Measurements from ENCODE around the gene CYB5R3.

DNA sequence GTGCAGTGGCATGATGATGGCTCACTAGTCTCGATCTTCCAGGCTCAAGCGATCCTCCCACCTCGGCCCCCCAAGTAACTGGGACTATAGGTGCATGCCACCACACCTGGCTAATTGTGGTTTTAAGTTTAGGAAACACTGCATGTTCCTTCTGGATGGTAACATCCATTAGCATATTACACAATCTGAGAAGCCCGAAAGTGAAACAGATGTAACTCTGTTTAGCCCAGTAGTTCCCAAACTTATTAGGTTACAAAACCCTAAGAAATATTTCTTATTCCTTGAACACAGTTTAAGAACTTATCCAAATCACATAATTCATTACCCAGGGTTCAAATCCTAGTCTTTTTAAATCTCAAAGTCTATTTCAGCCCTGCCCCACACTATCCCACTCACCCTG lies 62.8 kb downstream of the CYB5R3 start:
- TF ChIP-seq FOXM1 (IDR thresholded peaks at IDR 0.05; ENCODE audit: borderline replicate concordance, low read depth) = no peak
- TF ChIP-seq, protein P1, sequence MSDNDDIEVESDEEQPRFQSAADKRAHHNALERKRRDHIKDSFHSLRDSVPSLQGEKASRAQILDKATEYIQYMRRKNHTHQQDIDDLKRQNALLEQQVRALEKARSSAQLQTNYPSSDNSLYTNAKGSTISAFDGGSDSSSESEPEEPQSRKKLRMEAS (IDR thresholded peaks at IDR 0.05) = no peak
- no peak for TF ChIP-seq TAF1 (IDR thresholded peaks at IDR 0.05; ENCODE audit: low read depth)
- no peak for TF ChIP-seq CEBPB (IDR thresholded peaks at IDR 0.05)
- no peak for TF ChIP-seq NFIC (IDR thresholded peaks at IDR 0.05)
- TF ChIP-seq RAD21 (IDR thresholded peaks at IDR 0.05; ENCODE audit: low read depth) = no peak
- TF ChIP-seq, protein P2, sequence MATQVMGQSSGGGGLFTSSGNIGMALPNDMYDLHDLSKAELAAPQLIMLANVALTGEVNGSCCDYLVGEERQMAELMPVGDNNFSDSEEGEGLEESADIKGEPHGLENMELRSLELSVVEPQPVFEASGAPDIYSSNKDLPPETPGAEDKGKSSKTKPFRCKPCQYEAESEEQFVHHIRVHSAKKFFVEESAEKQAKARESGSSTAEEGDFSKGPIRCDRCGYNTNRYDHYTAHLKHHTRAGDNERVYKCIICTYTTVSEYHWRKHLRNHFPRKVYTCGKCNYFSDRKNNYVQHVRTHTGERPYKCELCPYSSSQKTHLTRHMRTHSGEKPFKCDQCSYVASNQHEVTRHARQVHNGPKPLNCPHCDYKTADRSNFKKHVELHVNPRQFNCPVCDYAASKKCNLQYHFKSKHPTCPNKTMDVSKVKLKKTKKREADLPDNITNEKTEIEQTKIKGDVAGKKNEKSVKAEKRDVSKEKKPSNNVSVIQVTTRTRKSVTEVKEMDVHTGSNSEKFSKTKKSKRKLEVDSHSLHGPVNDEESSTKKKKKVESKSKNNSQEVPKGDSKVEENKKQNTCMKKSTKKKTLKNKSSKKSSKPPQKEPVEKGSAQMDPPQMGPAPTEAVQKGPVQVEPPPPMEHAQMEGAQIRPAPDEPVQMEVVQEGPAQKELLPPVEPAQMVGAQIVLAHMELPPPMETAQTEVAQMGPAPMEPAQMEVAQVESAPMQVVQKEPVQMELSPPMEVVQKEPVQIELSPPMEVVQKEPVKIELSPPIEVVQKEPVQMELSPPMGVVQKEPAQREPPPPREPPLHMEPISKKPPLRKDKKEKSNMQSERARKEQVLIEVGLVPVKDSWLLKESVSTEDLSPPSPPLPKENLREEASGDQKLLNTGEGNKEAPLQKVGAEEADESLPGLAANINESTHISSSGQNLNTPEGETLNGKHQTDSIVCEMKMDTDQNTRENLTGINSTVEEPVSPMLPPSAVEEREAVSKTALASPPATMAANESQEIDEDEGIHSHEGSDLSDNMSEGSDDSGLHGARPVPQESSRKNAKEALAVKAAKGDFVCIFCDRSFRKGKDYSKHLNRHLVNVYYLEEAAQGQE (IDR thresholded peaks at IDR 0.05; ENCODE audit: low read depth) = no peak
- no peak for TF ChIP-seq TCF12 (IDR thresholded peaks at IDR 0.05; ENCODE audit: low read depth)
- TF ChIP-seq EP300 (IDR thresholded peaks at IDR 0.05; ENCODE audit: borderline replicate concordance) = no peak

Data from Ishikawa (cell line).